Endothelial cell of umbilical vein (primary cell): ENCODE results near the gene TREH. TPM values are rescaled to one million over a fixed set of nuclear protein-coding genes. Genes with fewer than 3 reads are reported as not detected.

ENCODE experiments used
- BruUV-seq: library from RNA; stranded (reverse); fragments of 400-500 nt; replicated peaks from 2 replicates; lab custom pipeline; 2021; lab: Mats Ljungman, UMichigan
- CTCF ChIA-PET: fragments of 300-600, 350-600 bp; sonication (Branson Sonifier 250); formaldehyde crosslinking; loops from one replicate; lab custom pipeline; 2021; ENCODE audit warnings: antibody characterized with exemption, inconsistent platforms; lab: Charles Lee
- POLR2A ChIA-PET: fragments of 300-600, 350-600 bp; sonication (Branson Sonifier 250); formaldehyde crosslinking; loops from one replicate; lab custom pipeline; 2021; ENCODE audit warnings: antibody characterized with exemption, inconsistent platforms; lab: Charles Lee
- DNase-seq: peaks from one replicate; pipeline ENCODE4 v3.0.0-alpha.2; 2011; ENCODE audit warnings: low read depth, low spot score
- FAIRE-seq: peaks from 2 replicates; lab custom pipeline; 2011; peaks lifted over from hg19 to GRCh38; lab: Jason Lieb, UNC
- H2AFZ ChIP-seq: 2 replicates; pipeline ENCODE4 v1.6.0; 2012; ENCODE audit warnings: low read depth, low read length, control low read depth, inconsistent platforms
- H3K27ac ChIP-seq: 2 replicates; pipeline ENCODE4 v1.5.1; 2011; ENCODE audit warnings: low read depth, mild to moderate bottlenecking, control low read depth, low read length, moderate library complexity; ENCODE audit not compliant: insufficient read depth
- H3K27me3 ChIP-seq, 2 experiments: 2 replicates each; pipeline versions ENCODE4 v1.6.0 to v1.6.1; 2011; ENCODE audit warnings: low read length in 2 of 2, mixed read lengths in 1 of 2; ENCODE audit not compliant: control insufficient read depth in 2 of 2, insufficient read depth in 2 of 2
- H3K36me3 ChIP-seq, 2 experiments: 2 replicates in 1 of 2; 3 replicates in 1 of 2; pipeline ENCODE4 v1.5.1; 2011; ENCODE audit warnings: low read length in 2 of 2, mild to moderate bottlenecking in 1 of 2, moderate library complexity in 1 of 2; ENCODE audit not compliant: control insufficient read depth in 2 of 2, insufficient read depth in 2 of 2; ENCODE audit errors: extremely low read depth in 1 of 2
- H3K4me1 ChIP-seq: 3 replicates; pipeline ENCODE4 v1.5.1; 2011; ENCODE audit warnings: mild to moderate bottlenecking, low read length; ENCODE audit not compliant: control insufficient read depth, insufficient read depth; ENCODE audit errors: extremely low read depth
- H3K4me2 ChIP-seq: 2 replicates; pipeline ENCODE4 v1.6.1; 2011; ENCODE audit warnings: low read length, control low read depth, mixed read lengths; ENCODE audit not compliant: insufficient read depth
- H3K4me3 ChIP-seq, 3 experiments: fragments of 200-600 bp in 1 of 3; sonication (generic), shearing (Covaris generic) in 1 of 3; replicated peaks in 1 of 3; 2 replicates each; pipeline ENCODE4 v1.5.1; 2011 to 2016; ENCODE audit warnings: control low read depth in 3 of 3, low read length in 3 of 3, mild to moderate bottlenecking in 2 of 3, inconsistent platforms in 1 of 3, low read depth in 1 of 3, moderate library complexity in 1 of 3; ENCODE audit not compliant: insufficient read depth in 1 of 3
- H3K79me2 ChIP-seq: 2 replicates; pipeline ENCODE4 v1.6.0; 2012; ENCODE audit warnings: low read length, inconsistent platforms; ENCODE audit not compliant: control insufficient read depth, insufficient read depth
- H3K9ac ChIP-seq: replicated peaks from 2 replicates; pipeline ENCODE3; 2011; ENCODE audit warnings: low read length, control low read depth; ENCODE audit not compliant: insufficient read depth; ENCODE audit errors: extremely low read depth
- H3K9me1 ChIP-seq: replicated peaks from 3 replicates; pipeline ENCODE4 v1.6.0; 2011; ENCODE audit warnings: mild to moderate bottlenecking, low read length; ENCODE audit not compliant: control insufficient read depth, insufficient read depth; ENCODE audit errors: extremely low read depth
- H3K9me3 ChIP-seq: replicated peaks from 2 replicates; pipeline ENCODE4 v1.5.1; 2012; ENCODE audit warnings: low read length, inconsistent platforms; ENCODE audit not compliant: control insufficient read depth, insufficient read depth
- H4K20me1 ChIP-seq: replicated peaks from 2 replicates; pipeline ENCODE3; 2011; ENCODE audit warnings: mild to moderate bottlenecking, low read length; ENCODE audit not compliant: control insufficient read depth, insufficient read depth; ENCODE audit errors: extremely low read depth
- CTCF ChIP-seq, 2 donors: IDR thresholded peaks; 1 replicate in 1 of 2; 2 replicates in 1 of 2; pipeline ENCODE4 v1.5.1; 2011; ENCODE audit warnings: low read length in 2 of 2, mild to moderate bottlenecking in 2 of 2, moderate library complexity in 2 of 2, control low read depth in 1 of 2, inconsistent platforms in 1 of 2, low read depth in 1 of 2; ENCODE audit not compliant: insufficient read depth in 1 of 2; ENCODE audit errors: extremely low read depth in 1 of 2
- EZH2 ChIP-seq: IDR thresholded peaks from 2 replicates; pipeline ENCODE4 v1.6.1; 2012; ENCODE audit warnings: borderline replicate concordance, low read depth, mild to moderate bottlenecking, moderate library complexity, low read length, inconsistent platforms; ENCODE audit not compliant: severe bottlenecking
- FOS ChIP-seq: IDR thresholded peaks from 2 replicates; pipeline ENCODE4 v1.6.1; 2011; ENCODE audit warnings: mild to moderate bottlenecking, low read length, moderate library complexity, borderline replicate concordance; ENCODE audit not compliant: insufficient read depth
- GATA2 ChIP-seq: IDR thresholded peaks from 2 replicates; pipeline ENCODE4 v1.7.0; 2011; ENCODE audit warnings: low read depth, mild to moderate bottlenecking, moderate library complexity, mixed read lengths, low read length; ENCODE audit not compliant: insufficient read length, insufficient read depth
- JUN ChIP-seq: IDR thresholded peaks from 2 replicates; pipeline ENCODE4 v1.6.1; 2011; ENCODE audit warnings: borderline replicate concordance, low read depth; ENCODE audit not compliant: insufficient read length, insufficient read depth
- MYC ChIP-seq: IDR thresholded peaks from one replicate; pipeline ENCODE4 v1.6.1; 2011; ENCODE audit warnings: mild to moderate bottlenecking, low read depth, low read length
- POLR2A ChIP-seq: IDR thresholded peaks from 2 replicates; pipeline ENCODE4 v1.6.1; 2012; ENCODE audit warnings: low read depth, mild to moderate bottlenecking, control low read depth, low read length
- POLR2AphosphoS5 ChIP-seq: IDR thresholded peaks from 2 replicates; pipeline ENCODE4 v1.6.1; 2012; ENCODE audit warnings: low read depth, mild to moderate bottlenecking, control low read depth, low read length, moderate library complexity; ENCODE audit not compliant: insufficient read depth
- dilution Hi-C: fragments of 300-500 bp; cut with MboI; formaldehyde crosslinking; loops from one replicate; pipeline ENCODE4 v1.15.0; 2019; ENCODE audit warnings: low sequenced_read_pairs; ENCODE audit not compliant: extremely low pct_ligation_motif_present
- intact Hi-C: fragments of 100-400 bp; cut with micrococcal nuclease; formaldehyde crosslinking; loops from one replicate; pipeline ENCODE4 v1.10.0; 2022
- polyA plus RNA-seq, 4 experiments: library from polyadenylated mRNA; depleted of rRNA in 3 of 4; stranded (reverse) in 3 of 4; unstranded in 1 of 4; fragments of >200 nt; gene quantifications; 2 replicates each; pipeline versions ENCODE4 v1.2.1 to v1.2.3, GENCODE V29; 2011 to 2012; ENCODE audit warnings: missing spikeins in 1 of 4
- total RNA-seq: library from RNA; stranded (reverse); gene quantifications from 2 replicates; pipeline ENCODE4 v1.2.3, GENCODE V29; 2021
- TF ChIP-seq, protein P1 (sequence below): IDR thresholded peaks from 2 replicates; pipeline ENCODE4 v1.6.1; 2011; ENCODE audit not compliant: insufficient read depth, insufficient read length

The TREH gene
- total and polyA plus RNA-seq, 2 donors (not counting 3 experiments of a cell fraction or from before 2014, with no cell fraction given) = not detected

DNA sequence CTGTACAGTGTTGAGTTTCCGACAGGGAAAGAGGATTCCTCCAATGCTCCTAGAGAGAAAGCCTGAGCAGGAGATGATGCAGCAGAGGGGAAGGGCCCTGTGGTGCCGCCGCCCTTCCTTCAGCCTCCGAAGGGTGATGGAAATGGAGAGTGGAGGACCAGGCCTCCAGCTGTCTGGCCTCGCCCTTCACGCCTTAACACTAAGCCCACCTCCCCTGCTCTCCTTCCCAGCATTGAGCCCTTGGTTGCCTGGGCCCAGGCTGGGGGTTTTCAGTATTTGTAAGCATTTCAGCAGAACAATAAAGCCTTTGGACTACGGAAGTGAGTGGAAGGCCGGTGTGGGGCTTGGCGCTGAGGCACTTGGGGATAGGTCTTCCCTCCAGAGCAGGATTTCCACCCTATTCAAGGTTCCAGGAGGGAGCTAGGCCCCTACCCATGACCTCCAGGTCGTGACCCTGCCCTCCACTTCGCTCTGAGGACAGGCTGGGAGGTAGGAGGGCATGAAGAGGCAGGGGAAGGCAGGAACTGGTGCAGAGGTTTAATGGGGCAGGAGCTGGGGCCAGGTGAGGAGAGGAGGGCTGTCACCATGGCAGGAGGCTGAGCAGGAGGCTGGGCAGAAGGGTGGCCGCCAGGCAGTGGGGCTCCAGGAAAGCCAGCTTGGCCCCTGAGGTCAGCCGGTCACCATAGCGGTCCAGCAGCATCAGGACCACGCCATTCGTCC, 21.6 kb downstream of the TREH start:
- Histone ChIP-seq H3K4me2 (no peak overlapping the region), H3K36me3 (peaks cover 14 to 35% of the 10 kb centered on the region in 2 experiments), H3K27ac (no peak overlapping the region), H3K9me1 (no peaks in the 10 kb centered on the region), H3K4me3 (no peak overlapping the region), H3K4me1 (peaks cover 6% of the 10 kb centered on the region), H3K9ac (no peak overlapping the region), H3K27me3 (no peaks in the 10 kb centered on the region), H4K20me1 (no peaks in the 10 kb centered on the region), H2AFZ (no peak overlapping the region), H3K9me3 (no peaks in the 10 kb centered on the region), H3K79me2 (no peaks in the 10 kb centered on the region)
- no peak for DNase-seq
- ChIA-PET CTCF (interaction anchor here (0.8 to 6.7 kb wide), 6 partner anchors 22 to 133 kb away, joined by 3 to 65 read pairs (median 7); partner anchors contain the start of genes DDX6 and PHLDB1), POLR2A (no interaction called here)
- BruUV-seq = TSS peak; percentile 56
- dilution Hi-C loops = no loop called here
- no peak for TF ChIP-seq GATA2
- TF ChIP-seq, protein P1, sequence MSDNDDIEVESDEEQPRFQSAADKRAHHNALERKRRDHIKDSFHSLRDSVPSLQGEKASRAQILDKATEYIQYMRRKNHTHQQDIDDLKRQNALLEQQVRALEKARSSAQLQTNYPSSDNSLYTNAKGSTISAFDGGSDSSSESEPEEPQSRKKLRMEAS = no peak
- no peak for TF ChIP-seq POLR2A
- no peak for TF ChIP-seq EZH2
- TF ChIP-seq JUN = no peak
- no peak for TF ChIP-seq FOS
- TF ChIP-seq CTCF (IDR thresholded peaks at IDR 0.05; ENCODE audit: extremely low read depth in 1 of 2, insufficient read depth in 1 of 2, low read depth in 1 of 2, low read length in 2 of 2) = no peak
- no peak for TF ChIP-seq MYC
- TF ChIP-seq POLR2AphosphoS5 = no peak
- intact Hi-C loops = no loop called here
- no peak for FAIRE-seq
